Transverse colon (tissue), 4 donors: ENCODE measurements around the gene PROSER2. TPM values are rescaled to one million over a fixed set of nuclear protein-coding genes. Genes with fewer than 3 reads are reported as not detected.

Experiments
- DNase-seq: peaks from one replicate; pipeline ENCODE4 v3.0.0-alpha.2; 2019
- H3K27ac ChIP-seq, 4 donors: fragments of 200-600 bp; sonication (generic); 2 replicates each; pipeline ENCODE4 v1.5.1; 2016 to 2018; ENCODE audit warnings: inconsistent platforms in 4 of 4
- H3K27me3 ChIP-seq: fragments of 200-600 bp; sonication (generic); 2 replicates; pipeline ENCODE4 v1.5.1; 2017; ENCODE audit warnings: inconsistent platforms
- H3K36me3 ChIP-seq, 4 donors: fragments of 200-600 bp; sonication (generic); 2 replicates each; pipeline ENCODE4 v1.5.1; 2017 to 2019; ENCODE audit warnings: inconsistent platforms in 4 of 4
- H3K4me1 ChIP-seq, 4 donors: fragments of 200-600 bp; sonication (generic); 2 replicates each; pipeline ENCODE4 v1.5.1; 2017 to 2020; ENCODE audit warnings: inconsistent platforms in 4 of 4
- H3K4me3 ChIP-seq, 4 donors: fragments of 200-600 bp; sonication (generic); 1 replicate in 1 of 4; 2 replicates in 3 of 4; pipeline versions ENCODE4 v1.5.1 to v1.6.1; 2017 to 2019; ENCODE audit warnings: inconsistent platforms in 4 of 4
- H3K9me3 ChIP-seq, 2 donors: fragments of 200-600 bp; sonication (generic); 2 replicates each; pipeline ENCODE4 v1.5.1; 2017 to 2019; ENCODE audit warnings: inconsistent platforms in 2 of 2
- CTCF ChIP-seq, 5 experiments: fragments of 200-600 bp in 3 of 5; fragments of 450-650 bp in 2 of 5; sonication (generic) in 3 of 5; IDR thresholded peaks; 1 replicate in 2 of 5; 2 replicates in 3 of 5; pipeline ENCODE4 v1.5.1; 2016 to 2017; ENCODE audit warnings: antibody characterized with exemption in 5 of 5, inconsistent platforms in 3 of 5, mild to moderate bottlenecking in 2 of 5, moderate library complexity in 1 of 5
- EP300 ChIP-seq: sonication (generic); formaldehyde crosslinking; IDR thresholded peaks from one replicate; pipeline ENCODE4 v1.6.1; 2017; ENCODE audit warnings: antibody characterized with exemption, low read depth
- POLR2A ChIP-seq: fragments of 450-650 bp; IDR thresholded peaks from one replicate; pipeline ENCODE4 v1.6.1; 2016; ENCODE audit warnings: antibody characterized with exemption, mild to moderate bottlenecking, moderate library complexity
- POLR2AphosphoS5 ChIP-seq, 3 donors: sonication (generic); formaldehyde crosslinking; IDR thresholded peaks; one replicate each; pipeline ENCODE4 v1.6.1; 2016; ENCODE audit warnings: antibody characterized with exemption in 3 of 3
- WGBS, 2 donors: methylation state at CpG; one replicate each; pipeline ENCODE4 v1.1.5; 2018; ENCODE audit warnings: low coverage in 1 of 2; 5-methylcytosine and 5-hydroxymethylcytosine counted together
- in situ Hi-C, 4 donors: fragments of 200-750 bp; cut with MboI; loops; one replicate each; pipeline versions ENCODE4 v1.15.0 to v1.15.1; 2017; ENCODE audit warnings: low sequenced_read_pairs in 3 of 4, low pct_ligation_motif_present in 1 of 4, low pct_unique_long_range_greater_than_20kb in 1 of 4
- intact Hi-C: fragments of 100-400 bp; cut with DNase I; formaldehyde crosslinking; loops from one replicate; pipeline ENCODE4 v1.15.1; 2023; ENCODE audit warnings: low total_unique reads
- total RNA-seq, 4 donors: library from RNA; depleted of rRNA; stranded (reverse); fragments of >200 nt; gene quantifications; one replicate each; pipeline ENCODE4 v1.1.0, GENCODE V29; 2016

Gene PROSER2
- total RNA-seq, 4 donors from 2014 or later, result 4.2 to 29.2 (median 6.9) TPM

GRCh38 chr10:11841375-11841774 lies 18.2 kb downstream of the PROSER2 start:
- Histone ChIP-seq H3K4me3 (no peak overlapping the region), H3K9me3 (no peaks in the 10 kb centered on the region), H3K4me1 (no peaks in the 10 kb centered on the region), H3K27me3 (no peaks in the 10 kb centered on the region), H3K27ac (no peak overlapping the region), H3K36me3 (no peaks in the 10 kb centered on the region)
- no peak for DNase-seq
- 95 to 96% methylated on average over 3 of the region's 3 CpGs for WGBS, 2 donors
- no peak for TF ChIP-seq POLR2AphosphoS5 (IDR thresholded peaks at IDR 0.05)
- TF ChIP-seq CTCF (IDR thresholded peaks at IDR 0.05), result no peak
- no peak for TF ChIP-seq POLR2A
- TF ChIP-seq EP300, result no peak
- intact Hi-C loops (no loop called here), in situ Hi-C loops (no loop called here)

GRCh38 chr10:11842411-11842810 lies 19.3 kb downstream of the PROSER2 start:
- in situ Hi-C loops (no loop called here), intact Hi-C loops (no loop called here)
- Histone ChIP-seq H3K4me1 (no peaks in the 10 kb centered on the region), H3K4me3 (no peak overlapping the region), H3K27ac (no peak overlapping the region), H3K36me3 (no peaks in the 10 kb centered on the region), H3K9me3 (no peaks in the 10 kb centered on the region), H3K27me3 (no peaks in the 10 kb centered on the region)
- 61 to 63% methylated on average over 3 of the region's 3 CpGs for WGBS, 2 donors
- no peak for DNase-seq
- TF ChIP-seq POLR2A, result no peak
- TF ChIP-seq CTCF (IDR thresholded peaks at IDR 0.05), result no peak
- TF ChIP-seq EP300, result no peak

GRCh38 chr10:11845113-11845512 lies 22.0 kb downstream of the PROSER2 start:
- no peak for DNase-seq
- H3K27me3 ChIP-seq, result no peaks in the 10 kb centered on the region
- H3K4me1 ChIP-seq, result no peaks in the 10 kb centered on the region
- in situ Hi-C loops, result no loop called here
- no peaks in the 10 kb centered on the region for H3K36me3 ChIP-seq
- 75 to 77% methylated on average over 7 of the region's 7 CpGs for WGBS, 2 donors
- H3K27ac ChIP-seq, result no peak overlapping the region
- TF ChIP-seq POLR2AphosphoS5 (IDR thresholded peaks at IDR 0.05) (no peak), POLR2A (no peak), EP300 (no peak), CTCF (IDR thresholded peaks at IDR 0.05) (no peak)
- intact Hi-C loops, result no loop called here
- no peaks in the 10 kb centered on the region for H3K9me3 ChIP-seq
- no peak overlapping the region for H3K4me3 ChIP-seq

- Histone ChIP-seq H3K27ac (no peak overlapping the region), H3K9me3 (no peaks in the 10 kb centered on the region), H3K27me3 (no peaks in the 10 kb centered on the region), H3K4me3 (no peak overlapping the region), H3K4me1 (no peaks in the 10 kb centered on the region), H3K36me3 (no peaks in the 10 kb centered on the region)
- intact Hi-C loops (no loop called here), in situ Hi-C loops (no loop called here)
- DNase-seq, result no peak
- TF ChIP-seq EP300 (no peak), CTCF (IDR thresholded peaks at IDR 0.05) (no peak), POLR2A (no peak), POLR2AphosphoS5 (IDR thresholded peaks at IDR 0.05) (no peak)
- 80 to 81% methylated on average over 3 to 8 of the region's 8 CpGs for WGBS, 2 donors
Measured at GRCh38 chr10:11846542-11846941, 23.4 kb downstream of the PROSER2 start.
